IMR-90 (cell line): ENCODE measurements around the gene HDAC2. TPM values are rescaled to one million over a fixed set of nuclear protein-coding genes. Genes with fewer than 3 reads are reported as not detected.

Source experiments
- ATAC-seq: fragments of 200-7000 bp; cut with Tn5 transposase; 2 replicates; pipeline ENCODE4 v1.9.1; 2020; ENCODE audit warnings: low read depth, mild to moderate bottlenecking, moderate library complexity
- BruUV-seq: library from RNA; stranded (reverse); fragments of 400-500 nt; replicated peaks from 2 replicates; lab custom pipeline; 2021; lab: Mats Ljungman, UMichigan
- CTCF ChIA-PET: fragments of 300-600 bp; formaldehyde crosslinking; extraction: SDS; loops from one replicate; lab custom pipeline; 2021; ENCODE audit warnings: antibody characterized with exemption; lab: Yijun Ruan, JAX
- POLR2A ChIA-PET: fragments of 300-600 bp; sonication (Branson Sonifier 250); formaldehyde crosslinking; loops from one replicate; lab custom pipeline; 2022; ENCODE audit warnings: antibody characterized with exemption; ENCODE audit not compliant: unreplicated experiment; lab: Charles Lee
- DNase-seq: peaks from one replicate; pipeline ENCODE4 v3.0.0; 2013
- H2AFZ ChIP-seq: replicated peaks from 2 replicates; pipeline ENCODE3; 2013; ENCODE audit warnings: low read length, mild to moderate bottlenecking; ENCODE audit not compliant: poor library complexity
- H2AK5ac ChIP-seq: 2 replicates; pipeline ENCODE4 v1.6.1; 2013; ENCODE audit warnings: low read depth, low read length, inconsistent platforms
- H2AK9ac ChIP-seq: replicated peaks from 2 replicates; pipeline ENCODE3; 2013; ENCODE audit warnings: mild to moderate bottlenecking, low read depth, low read length, moderate library complexity; ENCODE audit not compliant: poor library complexity
- H2BK120ac ChIP-seq: 2 replicates; pipeline ENCODE4 v1.6.1; 2013; ENCODE audit warnings: low read depth, low read length, inconsistent platforms
- H2BK15ac ChIP-seq: 3 replicates; pipeline ENCODE4 v1.6.1; 2013; ENCODE audit warnings: low read depth, low read length, inconsistent platforms
- H2BK20ac ChIP-seq: 2 replicates; pipeline ENCODE4 v1.6.1; 2013; ENCODE audit warnings: low read depth, mild to moderate bottlenecking, inconsistent platforms, low read length, moderate library complexity
- H2BK5ac ChIP-seq: 2 replicates; pipeline ENCODE4 v1.6.1; 2013; ENCODE audit warnings: mild to moderate bottlenecking, low read depth, low read length, inconsistent platforms; ENCODE audit not compliant: poor library complexity, severe bottlenecking
- H3K14ac ChIP-seq: replicated peaks from 2 replicates; pipeline ENCODE4 v1.6.1; 2013; ENCODE audit warnings: low read depth, low read length, inconsistent platforms
- H3K18ac ChIP-seq: 2 replicates; pipeline ENCODE4 v1.6.1; 2013; ENCODE audit warnings: low read depth, low read length, control low read depth
- H3K23ac ChIP-seq: 2 replicates; pipeline ENCODE4 v1.6.1; 2013; ENCODE audit warnings: low read depth, low read length, inconsistent platforms
- H3K27ac ChIP-seq: 2 replicates; pipeline ENCODE4 v1.5.1; 2013; ENCODE audit warnings: mild to moderate bottlenecking, control low read depth, low read length; ENCODE audit not compliant: insufficient read depth
- H3K27me3 ChIP-seq: 2 replicates; pipeline ENCODE4 v1.6.1; 2013; ENCODE audit warnings: low read length; ENCODE audit not compliant: control insufficient read depth, insufficient read depth
- H3K36me3 ChIP-seq: 2 replicates; pipeline ENCODE4 v1.6.1; 2013; ENCODE audit warnings: low read length, mixed read lengths; ENCODE audit not compliant: control insufficient read depth, insufficient read depth
- H3K4ac ChIP-seq: 2 replicates; pipeline ENCODE4 v1.6.1; 2013; ENCODE audit warnings: low read depth, low read length, inconsistent platforms
- H3K4me1 ChIP-seq: 2 replicates; pipeline ENCODE4 v1.6.1; 2013; ENCODE audit warnings: low read length, mixed read lengths; ENCODE audit not compliant: control insufficient read depth, insufficient read depth
- H3K4me2 ChIP-seq: 2 replicates; pipeline ENCODE4 v1.6.1; 2013; ENCODE audit warnings: low read depth, mild to moderate bottlenecking, control low read depth, low read length, moderate library complexity
- H3K4me3 ChIP-seq: 2 replicates; pipeline ENCODE4 v1.5.1; 2013; ENCODE audit warnings: low read depth, mild to moderate bottlenecking, control low read depth, low read length, moderate library complexity; ENCODE audit not compliant: insufficient read depth
- H3K56ac ChIP-seq: 2 replicates; pipeline ENCODE4 v1.6.1; 2013; ENCODE audit warnings: low read length, inconsistent platforms; ENCODE audit not compliant: insufficient read depth; ENCODE audit errors: extremely low read depth
- H3K79me1 ChIP-seq, 2 experiments: 2 replicates each; pipeline ENCODE4 v1.6.1; 2013; ENCODE audit warnings: low read length in 2 of 2, inconsistent platforms in 1 of 2, low read depth in 1 of 2
- H3K9ac ChIP-seq: 2 replicates; pipeline ENCODE4 v1.6.1; 2013; ENCODE audit warnings: low read depth, low read length, control low read depth
- H3K9me1 ChIP-seq: 2 replicates; pipeline ENCODE4 v1.6.1; 2013; ENCODE audit warnings: low read length, inconsistent platforms; ENCODE audit not compliant: insufficient read depth
- H3K9me3 ChIP-seq: 2 replicates; pipeline ENCODE4 v1.6.1; 2013; ENCODE audit warnings: low read length; ENCODE audit not compliant: control insufficient read depth, insufficient read depth
- H4K20me1 ChIP-seq: 2 replicates; pipeline ENCODE4 v1.6.1; 2013; ENCODE audit warnings: low read length, inconsistent platforms; ENCODE audit not compliant: insufficient read depth
- H4K5ac ChIP-seq: 2 replicates; pipeline ENCODE4 v1.6.1; 2013; ENCODE audit warnings: mild to moderate bottlenecking, low read depth, low read length, control low read depth
- H4K8ac ChIP-seq, 2 experiments: 2 replicates each; pipeline ENCODE4 v1.6.1; 2013; ENCODE audit warnings: low read depth in 2 of 2, low read length in 2 of 2, control low read depth in 1 of 2, inconsistent platforms in 1 of 2
- H4K91ac ChIP-seq: 2 replicates; pipeline ENCODE4 v1.6.1; 2013; ENCODE audit warnings: low read depth, low read length, inconsistent platforms; ENCODE audit not compliant: insufficient read depth
- BHLHE40 ChIP-seq: fragments of 150-350 bp; IDR thresholded peaks from 2 replicates; pipeline ENCODE4 v1.6.1; 2016; ENCODE audit warnings: mild to moderate bottlenecking, low read depth, low read length
- CEBPB ChIP-seq: IDR thresholded peaks from 2 replicates; pipeline ENCODE4 v1.6.1; 2012; ENCODE audit warnings: low read depth, low read length, improper control_type of control experiment
- CHD1 ChIP-seq: IDR thresholded peaks from 2 replicates; pipeline ENCODE4 v1.6.1; 2012; ENCODE audit warnings: low read depth, low read length, improper control_type of control experiment
- CTCF ChIP-seq: conservative IDR thresholded peaks from 2 replicates; pipeline ENCODE4 v1.5.1; 2012; ENCODE audit warnings: mild to moderate bottlenecking, low read depth, low read length, improper control_type of control experiment
- FOS ChIP-seq: fragments of 150-350 bp; IDR thresholded peaks from 2 replicates; pipeline ENCODE4 v1.6.1; 2016; ENCODE audit warnings: low read depth, low read length
- MAFK ChIP-seq: IDR thresholded peaks from 2 replicates; pipeline ENCODE4 v1.6.1; 2012; ENCODE audit warnings: low read depth, low read length, improper control_type of control experiment
- MAZ ChIP-seq: IDR thresholded peaks from 2 replicates; pipeline ENCODE4 v1.6.1; 2012; ENCODE audit warnings: low read depth, mild to moderate bottlenecking, low read length, improper control_type of control experiment, moderate library complexity, borderline replicate concordance
- MXI1 ChIP-seq: IDR thresholded peaks from 2 replicates; pipeline ENCODE4 v1.6.1; 2012; ENCODE audit warnings: low read depth, mild to moderate bottlenecking, low read length, moderate library complexity, borderline replicate concordance
- NFE2L2 ChIP-seq: fragments of 150-350 bp; IDR thresholded peaks from 2 replicates; pipeline ENCODE4 v1.6.1; 2016; ENCODE audit warnings: low read depth, mild to moderate bottlenecking, low read length
- POLR2A ChIP-seq: IDR thresholded peaks from 2 replicates; pipeline ENCODE4 v1.6.1; 2012; ENCODE audit warnings: mild to moderate bottlenecking, low read depth, low read length
- RAD21 ChIP-seq: IDR thresholded peaks from 2 replicates; pipeline ENCODE4 v1.6.1; 2012; ENCODE audit warnings: low read length, improper control_type of control experiment
- RCOR1 ChIP-seq: IDR thresholded peaks from 2 replicates; pipeline ENCODE4 v1.6.1; 2012; ENCODE audit warnings: mild to moderate bottlenecking, low read length, improper control_type of control experiment; ENCODE audit not compliant: insufficient replicate concordance
- RFX5 ChIP-seq: IDR thresholded peaks from 2 replicates; pipeline ENCODE4 v1.8.0; 2012; ENCODE audit warnings: low read depth, mild to moderate bottlenecking, low read length, moderate library complexity
- SMC3 ChIP-seq: fragments of 150-350 bp; IDR thresholded peaks from 2 replicates; pipeline ENCODE4 v1.6.1; 2016; ENCODE audit warnings: low read depth, mild to moderate bottlenecking, antibody characterized with exemption, low read length, moderate library complexity
- WGBS, 2 experiments: methylation state at CpG; one replicate each; pipeline versions ENCODE4 v1.1.5 to v1.1.7; 2013; ENCODE audit warnings: missing lambda C conversion rate in 2 of 2; ENCODE audit not compliant: insufficient read length in 1 of 2; ENCODE audit errors: extremely low coverage in 2 of 2; 5-methylcytosine and 5-hydroxymethylcytosine counted together
- dilution Hi-C: fragments of 300-500 bp; cut with HindIII; formaldehyde crosslinking; loops from one replicate; pipeline ENCODE4 v1.14.3; 2018; ENCODE audit warnings: low sequenced_read_pairs; ENCODE audit not compliant: unreplicated experiment
- in situ Hi-C: fragments of 300-500 bp; cut with MboI; formaldehyde crosslinking; loops from 3 replicates; pipeline ENCODE4 v1.14.3; 2019; ENCODE audit warnings: low sequenced_read_pairs, inconsistent platforms, mixed read lengths
- intact Hi-C: fragments of 100-400 bp; cut with micrococcal nuclease; formaldehyde crosslinking; loops from 2 replicates; pipeline ENCODE4 v1.10.0; 2022
- polyA plus RNA-seq, 3 experiments: library from polyadenylated mRNA; depleted of rRNA; stranded (reverse); fragments of >200 nt; gene quantifications; 2 replicates each; pipeline ENCODE4 v1.2.3, GENCODE V29; 2012; ENCODE audit warnings: low replicate concordance in 1 of 3
- total RNA-seq: library from RNA; depleted of rRNA; stranded (reverse); fragments of >200 nt; gene quantifications from 2 replicates; pipeline ENCODE4 v1.2.3, GENCODE V29; 2012
- TF ChIP-seq, protein P1 (sequence below): fragments of 150-350 bp; IDR thresholded peaks from 2 replicates; pipeline ENCODE4 v1.6.1; 2017; ENCODE audit warnings: mild to moderate bottlenecking, antibody characterized with exemption, low read length, low read depth
- TF ChIP-seq, protein P2 (sequence below): fragments of 150-350 bp; IDR thresholded peaks from 2 replicates; pipeline ENCODE4 v1.6.1; 2016; ENCODE audit warnings: low read depth, mild to moderate bottlenecking, low read length, moderate library complexity, borderline replicate concordance

The HDAC2 gene
- total and polyA plus RNA-seq, 2 of the 4 experiments (the other 2 are of a cell fraction) = 72.6 to 122 TPM

DNA sequence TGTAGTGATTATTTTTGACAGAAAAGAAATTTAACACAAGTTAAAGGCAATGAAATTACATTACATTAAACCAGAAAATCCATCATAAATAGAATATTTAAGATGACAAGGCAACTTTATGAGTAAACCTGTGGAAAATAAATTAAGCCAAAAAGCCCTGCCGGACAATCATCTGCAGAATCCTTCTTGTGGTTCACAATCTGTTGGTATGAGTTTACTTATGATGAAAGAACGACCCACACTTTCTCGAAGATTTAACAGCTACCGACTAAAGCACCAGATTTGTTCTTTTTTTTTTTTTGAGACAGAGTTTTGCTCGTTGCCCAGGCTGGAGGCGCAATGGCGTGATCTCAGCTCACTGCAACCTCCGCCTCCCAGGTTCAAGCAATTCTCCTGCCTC, 21.4 kb downstream of the HDAC2 start:
- H3K9me1 ChIP-seq = peaks cover 7% of the 10 kb centered on the region; the same call in 1 of the 2 replicates
- no CpG with 5 or more reads among the region's 8 CpGs for WGBS, 2 experiments
- H2AK5ac ChIP-seq = no peak overlapping the region
- TF ChIP-seq CTCF (no peak), SMC3 (no peak), POLR2A (no peak), CEBPB (no peak), MXI1 (no peak), BHLHE40 (no peak), NFE2L2 (no peak), FOS (no peak), RAD21 (no peak), MAFK (no peak), MAZ (no peak), RCOR1 (no peak), CHD1 (no peak), RFX5 (no peak)
- TF ChIP-seq, protein P1, sequence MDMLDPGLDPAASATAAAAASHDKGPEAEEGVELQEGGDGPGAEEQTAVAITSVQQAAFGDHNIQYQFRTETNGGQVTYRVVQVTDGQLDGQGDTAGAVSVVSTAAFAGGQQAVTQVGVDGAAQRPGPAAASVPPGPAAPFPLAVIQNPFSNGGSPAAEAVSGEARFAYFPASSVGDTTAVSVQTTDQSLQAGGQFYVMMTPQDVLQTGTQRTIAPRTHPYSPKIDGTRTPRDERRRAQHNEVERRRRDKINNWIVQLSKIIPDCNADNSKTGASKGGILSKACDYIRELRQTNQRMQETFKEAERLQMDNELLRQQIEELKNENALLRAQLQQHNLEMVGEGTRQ = no peak
- TF ChIP-seq, protein P2, sequence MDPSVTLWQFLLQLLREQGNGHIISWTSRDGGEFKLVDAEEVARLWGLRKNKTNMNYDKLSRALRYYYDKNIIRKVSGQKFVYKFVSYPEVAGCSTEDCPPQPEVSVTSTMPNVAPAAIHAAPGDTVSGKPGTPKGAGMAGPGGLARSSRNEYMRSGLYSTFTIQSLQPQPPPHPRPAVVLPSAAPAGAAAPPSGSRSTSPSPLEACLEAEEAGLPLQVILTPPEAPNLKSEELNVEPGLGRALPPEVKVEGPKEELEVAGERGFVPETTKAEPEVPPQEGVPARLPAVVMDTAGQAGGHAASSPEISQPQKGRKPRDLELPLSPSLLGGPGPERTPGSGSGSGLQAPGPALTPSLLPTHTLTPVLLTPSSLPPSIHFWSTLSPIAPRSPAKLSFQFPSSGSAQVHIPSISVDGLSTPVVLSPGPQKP = no peak
- H3K9ac ChIP-seq = no peak overlapping the region
- H3K23ac ChIP-seq = no peak overlapping the region
- DNase-seq (no peak), ATAC-seq (no peak)
- H2AFZ ChIP-seq = no peak overlapping the region
- H4K20me1 ChIP-seq = peaks cover 7% of the 10 kb centered on the region; the same call in 1 of the 2 replicates
- H3K4me3 ChIP-seq = no peak overlapping the region
- H4K8ac ChIP-seq = no peak overlapping the region
- ChIA-PET CTCF (no interaction called here), POLR2A (no interaction called here)
- H3K9me3 ChIP-seq = no peaks in the 10 kb centered on the region
- dilution Hi-C loops (no loop called here), intact Hi-C loops (no loop called here), in situ Hi-C loops (no loop called here)
- peaks cover 4% of the 10 kb centered on the region; the same call in 1 of the 2 replicates for H3K4me1 ChIP-seq
- H3K27ac ChIP-seq = no peak overlapping the region
- H4K91ac ChIP-seq = no peak overlapping the region
- no peak overlapping the region for H4K5ac ChIP-seq
- H3K56ac ChIP-seq = no peak overlapping the region
- H3K36me3 ChIP-seq = peaks cover 17% of the 10 kb centered on the region
- H3K4ac ChIP-seq = no peak overlapping the region
- H2AK9ac ChIP-seq = no peak overlapping the region
- no TSS peak for BruUV-seq
- H3K79me1 ChIP-seq = peaks cover 13 to 44% of the 10 kb centered on the region in 2 experiments; a peak in 3 of 4 replicates
- no peaks in the 10 kb centered on the region for H3K27me3 ChIP-seq
- no peak overlapping the region for H3K18ac ChIP-seq
- no peak overlapping the region for H2BK15ac ChIP-seq
- H3K4me2 ChIP-seq = no peak overlapping the region
- H2BK5ac ChIP-seq = no peak overlapping the region
- no peak overlapping the region for H3K14ac ChIP-seq
- no peak overlapping the region for H2BK120ac ChIP-seq
- H2BK20ac ChIP-seq = no peak overlapping the region
